HepG2 (cell line): Measurements from ENCODE around the gene KLB. TPM values are rescaled to one million over a fixed set of nuclear protein-coding genes. Genes with fewer than 3 reads are reported as not detected.

Experiments used
- AGO1 ChIP-seq: fragments of 200-400 bp; formaldehyde crosslinking; IDR thresholded peaks from 2 replicates; pipeline ENCODE4 v1.6.1; 2017; ENCODE audit warnings: mild to moderate bottlenecking, low read depth, low read length, moderate library complexity; ENCODE audit not compliant: poor library complexity, severe bottlenecking
- BCL3 ChIP-seq: sonication (generic); formaldehyde crosslinking; IDR thresholded peaks from 2 replicates; pipeline ENCODE4 v1.5.1; 2020; ENCODE audit warnings: mild to moderate bottlenecking, missing genetic modification reagents, moderate library complexity
- CENPX ChIP-seq: sonication (generic); formaldehyde crosslinking; IDR thresholded peaks from 2 replicates; pipeline ENCODE4 v1.9.0; 2021; ENCODE audit warnings: mild to moderate bottlenecking, missing genetic modification reagents, moderate library complexity
- DNMT3B ChIP-seq: conservative IDR thresholded peaks from 2 replicates; pipeline ENCODE4 v1.6.1; 2016; ENCODE audit warnings: missing biosample characterization, control low read depth
- GABPA ChIP-seq, 2 experiments: IDR thresholded peaks; 2 replicates each; pipeline ENCODE4 v1.6.1; 2011 to 2016; ENCODE audit warnings: low read depth in 2 of 2, low read length in 1 of 2, missing biosample characterization in 1 of 2, missing genetic modification characterization in 1 of 2
- HMG20A ChIP-seq: IDR thresholded peaks from 2 replicates; pipeline ENCODE4 v1.6.1; 2016; ENCODE audit warnings: borderline replicate concordance
- KMT2B ChIP-seq: IDR thresholded peaks from 2 replicates; pipeline ENCODE4 v1.6.1; 2016; ENCODE audit warnings: missing genetic modification reagents, missing compliant biosample characterization
- NRL ChIP-seq: sonication (generic); formaldehyde crosslinking; IDR thresholded peaks from 2 replicates; pipeline ENCODE4 v1.5.0; 2020; ENCODE audit warnings: missing genetic modification reagents, mild to moderate bottlenecking, moderate library complexity, borderline replicate concordance
- RNF2 ChIP-seq: fragments of 450-650 bp; conservative IDR thresholded peaks from 2 replicates; pipeline ENCODE4 v1.6.1; 2016; ENCODE audit warnings: low read depth
- SNAPC5 ChIP-seq: sonication (generic); formaldehyde crosslinking; IDR thresholded peaks from 2 replicates; pipeline ENCODE4 v1.8.1; 2023; ENCODE audit warnings: mild to moderate bottlenecking, missing genetic modification reagents, borderline replicate concordance
- TCF12 ChIP-seq, 2 experiments: fragments of 450-650 bp in 1 of 2; sonication (generic) in 1 of 2; formaldehyde crosslinking in 1 of 2; IDR thresholded peaks; 2 replicates each; pipeline versions ENCODE4 v1.6.1 to v1.8.0; 2017 to 2022; ENCODE audit warnings: antibody characterized with exemption in 1 of 2, mild to moderate bottlenecking in 1 of 2, missing genetic modification reagents in 1 of 2, moderate library complexity in 1 of 2
- TGIF2 ChIP-seq: IDR thresholded peaks from 2 replicates; pipeline ENCODE4 v1.6.1; 2016; ENCODE audit warnings: control low read depth, missing compliant biosample characterization
- THAP8 ChIP-seq: sonication (generic); formaldehyde crosslinking; IDR thresholded peaks from 2 replicates; pipeline ENCODE4 v1.5.1; 2020; ENCODE audit warnings: missing genetic modification reagents, mild to moderate bottlenecking, borderline replicate concordance
- ZBTB7A ChIP-seq: sonication (generic); formaldehyde crosslinking; IDR thresholded peaks from 2 replicates; pipeline ENCODE4 v1.8.0; 2022; ENCODE audit warnings: mild to moderate bottlenecking, missing genetic modification reagents
- ZC3H4 ChIP-seq: sonication (generic); formaldehyde crosslinking; IDR thresholded peaks from 2 replicates; pipeline ENCODE4 v1.4.0; 2020; ENCODE audit warnings: missing genetic modification reagents, borderline replicate concordance
- ZNF24 ChIP-seq: fragments of 450-650 bp; IDR thresholded peaks from 2 replicates; pipeline ENCODE4 v1.6.1; 2017; ENCODE audit warnings: antibody characterized with exemption, mild to moderate bottlenecking
- ZNF382 ChIP-seq: sonication (generic); formaldehyde crosslinking; IDR thresholded peaks from 2 replicates; pipeline ENCODE4 v1.5.0; 2020; ENCODE audit warnings: missing genetic modification reagents, mild to moderate bottlenecking, borderline replicate concordance
- ZNF383 ChIP-seq: sonication (generic); formaldehyde crosslinking; IDR thresholded peaks from 2 replicates; pipeline ENCODE4 v1.4.0; 2020; ENCODE audit warnings: missing genetic modification reagents, mild to moderate bottlenecking, borderline replicate concordance
- ZNF546 ChIP-seq: sonication (generic); formaldehyde crosslinking; conservative IDR thresholded peaks from 2 replicates; pipeline ENCODE4 v1.8.1; 2023; ENCODE audit warnings: mild to moderate bottlenecking, missing genetic modification reagents
- ZNF562 ChIP-seq: sonication (generic); formaldehyde crosslinking; IDR thresholded peaks from 2 replicates; pipeline ENCODE4 v1.8.0; 2022; ENCODE audit warnings: missing genetic modification reagents, borderline replicate concordance
- polyA plus RNA-seq, 8 experiments: library from polyadenylated mRNA; depleted of rRNA in 3 of 8; stranded (reverse) in 7 of 8; unstranded in 1 of 8; fragments of >200 nt; fragmentation: Illumina TruSeq in 4 of 8; extraction: Trizol in 4 of 8; gene quantifications; 2 replicates each; pipeline versions ENCODE4 v1.2.1 to v1.2.3, GENCODE V29; 2011 to 2016; ENCODE audit warnings: low read depth in 4 of 8, missing spikeins in 1 of 8, mixed read lengths in 1 of 8; ENCODE audit not compliant: insufficient read depth in 1 of 8
- total RNA-seq, 5 experiments: library from RNA; depleted of rRNA; stranded (reverse); fragments of >200 nt; fragmentation: Illumina TruSeq; extraction: Trizol; gene quantifications; 2 replicates each; pipeline ENCODE4 v1.2.3, GENCODE V29; 2016; ENCODE audit warnings: low read depth in 1 of 5
- TF ChIP-seq, protein P1 (sequence below): IDR thresholded peaks from 2 replicates; pipeline ENCODE4 v1.6.1; 2016; ENCODE audit warnings: low read depth, control low read depth
- TF ChIP-seq, protein P2 (sequence below): sonication (generic); formaldehyde crosslinking; IDR thresholded peaks from 2 replicates; pipeline ENCODE4 v1.5.0; 2020; ENCODE audit warnings: mild to moderate bottlenecking, missing genetic modification reagents
- TF ChIP-seq, protein P3 (sequence below): IDR thresholded peaks from 2 replicates; pipeline ENCODE4 v1.6.1; 2016; ENCODE audit warnings: missing biosample characterization, missing genetic modification reagents, low read depth
- TF ChIP-seq, protein P4 (sequence below): IDR thresholded peaks from 2 replicates; pipeline ENCODE4 v1.6.1; 2012; ENCODE audit warnings: inconsistent platforms

Gene KLB
- total and polyA plus RNA-seq, 2 of the 13 experiments (the other 11 are each of a cell fraction or from before 2014, with no cell fraction given), result 25.3 to 82.0 TPM

GRCh38 chr4:39375478-39375877, 31.3 kb upstream of the KLB start (continued):
- TF ChIP-seq, protein P1, sequence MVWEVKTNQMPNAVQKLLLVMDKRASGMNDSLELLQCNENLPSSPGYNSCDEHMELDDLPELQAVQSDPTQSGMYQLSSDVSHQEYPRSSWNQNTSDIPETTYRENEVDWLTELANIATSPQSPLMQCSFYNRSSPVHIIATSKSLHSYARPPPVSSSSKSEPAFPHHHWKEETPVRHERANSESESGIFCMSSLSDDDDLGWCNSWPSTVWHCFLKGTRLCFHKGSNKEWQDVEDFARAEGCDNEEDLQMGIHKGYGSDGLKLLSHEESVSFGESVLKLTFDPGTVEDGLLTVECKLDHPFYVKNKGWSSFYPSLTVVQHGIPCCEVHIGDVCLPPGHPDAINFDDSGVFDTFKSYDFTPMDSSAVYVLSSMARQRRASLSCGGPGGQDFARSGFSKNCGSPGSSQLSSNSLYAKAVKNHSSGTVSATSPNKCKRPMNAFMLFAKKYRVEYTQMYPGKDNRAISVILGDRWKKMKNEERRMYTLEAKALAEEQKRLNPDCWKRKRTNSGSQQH (CRISPR knock-in tag), result no peak
- TF ChIP-seq DNMT3B (CRISPR knock-in tag), result no peak
- TF ChIP-seq TGIF2 (CRISPR knock-in tag), result no peak
- no peak for TF ChIP-seq TCF12 (IDR thresholded peaks at IDR 0.05)
- TF ChIP-seq TCF12 (CRISPR knock-in tag; IDR thresholded peaks at IDR 0.05), result no peak
- TF ChIP-seq, protein P2, sequence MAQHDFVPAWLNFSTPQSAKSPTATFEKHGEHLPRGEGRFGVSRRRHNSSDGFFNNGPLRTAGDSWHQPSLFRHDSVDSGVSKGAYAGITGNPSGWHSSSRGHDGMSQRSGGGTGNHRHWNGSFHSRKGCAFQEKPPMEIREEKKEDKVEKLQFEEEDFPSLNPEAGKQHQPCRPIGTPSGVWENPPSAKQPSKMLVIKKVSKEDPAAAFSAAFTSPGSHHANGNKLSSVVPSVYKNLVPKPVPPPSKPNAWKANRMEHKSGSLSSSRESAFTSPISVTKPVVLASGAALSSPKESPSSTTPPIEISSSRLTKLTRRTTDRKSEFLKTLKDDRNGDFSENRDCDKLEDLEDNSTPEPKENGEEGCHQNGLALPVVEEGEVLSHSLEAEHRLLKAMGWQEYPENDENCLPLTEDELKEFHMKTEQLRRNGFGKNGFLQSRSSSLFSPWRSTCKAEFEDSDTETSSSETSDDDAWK (CRISPR knock-in tag), result no peak
- TF ChIP-seq ZNF562 (CRISPR knock-in tag), result no peak
- TF ChIP-seq SNAPC5 (CRISPR knock-in tag), result no peak
- TF ChIP-seq, protein P3, sequence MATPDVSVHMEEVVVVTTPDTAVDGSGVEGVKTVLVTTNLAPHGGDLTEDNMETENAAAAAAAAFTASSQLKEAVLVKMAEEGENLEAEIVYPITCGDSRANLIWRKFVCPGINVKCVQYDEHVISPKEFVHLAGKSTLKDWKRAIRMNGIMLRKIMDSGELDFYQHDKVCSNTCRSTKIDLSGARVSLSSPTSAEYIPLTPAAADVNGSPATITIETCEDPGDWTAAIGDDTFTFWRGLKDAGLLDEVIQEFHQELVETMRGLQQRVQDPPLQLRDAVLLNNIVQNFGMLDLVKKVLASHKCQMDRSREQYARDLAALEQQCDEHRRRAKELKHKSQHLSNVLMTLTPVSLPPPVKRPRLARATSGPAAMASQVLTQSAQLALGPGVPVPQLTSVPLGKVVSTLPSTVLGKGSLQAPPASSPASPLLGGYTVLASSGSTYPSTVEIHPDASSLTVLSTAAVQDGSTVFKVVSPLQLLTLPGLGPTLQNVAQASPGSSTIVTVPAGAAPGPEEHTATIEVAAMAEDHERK (CRISPR knock-in tag), result no peak
- TF ChIP-seq HMG20A (CRISPR knock-in tag), result peak; percentile 71; the same call in 1 of the 2 replicates
- TF ChIP-seq NRL (CRISPR knock-in tag), result no peak
- TF ChIP-seq ZNF382, result no peak
- TF ChIP-seq GABPA (IDR thresholded peaks at IDR 0.05; ENCODE audit: low read depth, low read length), result no peak
- TF ChIP-seq GABPA (CRISPR knock-in tag; IDR thresholded peaks at IDR 0.05; ENCODE audit: low read depth), result no peak
- no peak for TF ChIP-seq ZNF546 (CRISPR knock-in tag)
- TF ChIP-seq ZNF24, result no peak
- no peak for TF ChIP-seq THAP8 (CRISPR knock-in tag)
- no peak for TF ChIP-seq KMT2B (CRISPR knock-in tag)
- TF ChIP-seq AGO1, result no peak
- TF ChIP-seq CENPX, result no peak
- no peak for TF ChIP-seq BCL3 (CRISPR knock-in tag)
- no peak for TF ChIP-seq ZNF383
- TF ChIP-seq ZC3H4 (CRISPR knock-in tag), result no peak
- TF ChIP-seq, protein P4, sequence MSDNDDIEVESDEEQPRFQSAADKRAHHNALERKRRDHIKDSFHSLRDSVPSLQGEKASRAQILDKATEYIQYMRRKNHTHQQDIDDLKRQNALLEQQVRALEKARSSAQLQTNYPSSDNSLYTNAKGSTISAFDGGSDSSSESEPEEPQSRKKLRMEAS, result no peak
- no peak for TF ChIP-seq ZBTB7A (CRISPR knock-in tag)
- TF ChIP-seq RNF2, result no peak
